Ramos (cell line): ENCODE measurements around the gene TRIM40.

Experiments
- in situ Hi-C: fragments of 300-500 bp; cut with MboI; formaldehyde crosslinking; loops from one replicate; pipeline ENCODE4 v1.14.3; 2022; ENCODE audit warnings: low sequenced_read_pairs; ENCODE audit not compliant: unreplicated experiment

TRIM40 gene

DNA sequence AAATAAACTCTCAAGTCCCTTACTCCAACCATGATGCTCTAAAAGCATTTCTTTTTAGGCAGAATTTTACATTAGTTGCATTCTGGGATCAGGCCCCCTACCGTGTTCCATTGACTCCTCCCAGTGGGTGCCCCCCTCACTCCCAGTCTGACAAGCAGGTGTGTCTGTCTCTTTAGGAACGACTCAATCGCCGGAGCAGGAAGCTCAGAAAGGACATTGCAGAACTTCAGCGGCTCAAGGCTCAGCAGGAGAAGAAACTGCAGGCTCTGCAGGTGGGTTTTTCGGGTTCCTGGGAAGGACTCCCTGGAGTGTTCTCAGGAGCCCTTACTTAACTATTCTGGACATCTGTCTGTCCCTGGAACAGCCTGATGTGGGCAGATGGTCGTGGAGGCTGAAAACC is 9.9 kb downstream of the TRIM40 start:
- in situ Hi-C loops: no loop called here

- in situ Hi-C loops: no loop called here
Measured at GRCh38 chr6:30147096-30147495, 11.2 kb downstream of the TRIM40 start.

- in situ Hi-C loops: no loop called here
Measured at GRCh38 chr6:30149234-30149633, 13.3 kb downstream of the TRIM40 start.

DNA sequence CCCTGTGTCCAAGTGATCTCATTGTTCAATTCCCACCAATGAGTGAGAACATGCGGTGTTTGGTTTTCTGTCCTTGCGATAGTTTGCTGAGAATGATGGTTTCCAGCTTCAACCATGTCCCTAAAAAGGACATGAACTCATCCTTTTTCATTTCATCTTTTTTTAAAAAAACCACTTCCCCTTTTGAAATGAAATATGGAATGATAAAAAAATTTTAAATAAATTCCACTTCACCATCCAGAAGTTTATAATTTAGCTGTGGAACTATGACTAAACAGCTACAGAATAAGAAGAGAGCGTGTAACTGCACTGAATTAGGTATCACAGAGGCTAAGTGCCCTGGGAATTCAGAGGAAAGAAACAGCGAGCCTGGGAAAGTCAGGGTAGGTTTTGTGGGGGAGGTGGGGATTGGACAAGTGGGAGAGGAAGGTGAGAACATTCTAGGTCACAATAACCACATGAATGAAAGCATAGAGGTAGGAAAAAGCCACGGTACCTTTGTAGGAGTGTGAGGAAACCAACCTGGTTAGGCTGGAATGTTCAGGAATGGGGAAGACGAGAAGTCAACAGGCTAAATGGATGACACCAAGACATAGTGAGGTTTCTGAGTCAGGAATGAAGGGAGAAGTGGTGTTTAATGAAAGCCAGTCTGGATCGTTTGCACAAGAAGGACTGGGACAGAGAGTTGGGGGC is 14.1 kb downstream of the TRIM40 start:
- in situ Hi-C loops: no loop called here

DNA sequence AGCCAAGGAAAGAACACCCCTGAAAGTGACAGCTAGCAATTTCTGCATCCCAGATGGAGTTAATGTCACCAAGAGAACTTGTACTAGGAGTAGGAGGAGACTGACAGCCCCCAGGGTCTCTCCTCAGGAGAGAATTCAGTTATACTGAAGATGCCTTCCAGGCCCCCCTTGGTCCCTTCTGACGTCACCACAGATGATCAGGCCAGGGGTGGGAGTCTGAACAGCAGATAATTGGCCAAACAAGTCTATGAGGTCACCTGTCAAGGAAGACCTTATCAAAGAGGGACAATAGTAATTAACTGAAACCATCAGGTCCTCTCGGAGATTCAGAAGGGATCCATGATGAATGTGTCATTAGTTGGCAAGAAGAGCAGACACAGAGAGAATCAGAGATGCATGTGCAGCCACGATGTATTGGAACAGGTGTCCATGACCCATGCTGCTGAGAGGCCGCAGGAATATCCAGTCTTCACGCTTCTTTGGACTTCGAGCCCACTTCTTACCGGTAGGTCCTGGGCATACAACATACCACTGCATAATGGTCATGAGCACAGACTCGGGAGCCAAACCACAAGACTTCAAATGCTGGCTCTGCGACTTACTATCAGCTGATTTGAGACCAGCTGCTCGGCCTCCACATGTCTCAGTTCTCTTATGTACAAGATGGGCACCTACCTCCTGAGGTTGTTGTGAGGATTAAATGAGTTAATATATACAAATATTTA is 14.9 kb downstream of the TRIM40 start:
- in situ Hi-C loops: no loop called here

DNA sequence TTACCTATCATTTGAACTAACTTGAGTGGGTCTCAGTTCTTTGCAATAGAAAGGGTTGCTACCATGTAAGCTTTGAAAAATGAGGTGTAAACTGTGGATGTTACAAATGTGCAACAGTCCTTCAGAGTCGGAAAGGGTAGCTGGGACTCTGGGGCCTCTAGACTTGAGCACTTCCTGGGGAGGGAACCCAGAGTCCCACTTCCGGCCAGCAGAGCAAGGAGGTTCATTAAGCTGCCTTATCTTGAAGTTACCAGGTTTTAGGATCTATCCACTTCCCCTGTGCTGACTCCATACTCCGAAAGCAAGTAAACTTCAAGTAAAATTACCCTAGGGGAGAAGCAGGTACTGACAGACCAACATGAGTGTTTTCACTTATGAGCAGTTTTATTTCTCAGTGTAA is 15.6 kb downstream of the TRIM40 start:
- in situ Hi-C loops: no loop called here

- in situ Hi-C loops: no loop called here
Measured at GRCh38 chr6:30152016-30152673, 16.2 kb downstream of the TRIM40 start.

- in situ Hi-C loops: no loop called here
Measured at GRCh38 chr6:30152910-30153610, 17.1 kb downstream of the TRIM40 start.

GRCh38 chr6:30154061-30154460 is 18.1 kb downstream of the TRIM40 start:
- in situ Hi-C loops: no loop called here

- in situ Hi-C loops: no loop called here
Measured at GRCh38 chr6:30154709-30155519, 19.0 kb downstream of the TRIM40 start.

DNA sequence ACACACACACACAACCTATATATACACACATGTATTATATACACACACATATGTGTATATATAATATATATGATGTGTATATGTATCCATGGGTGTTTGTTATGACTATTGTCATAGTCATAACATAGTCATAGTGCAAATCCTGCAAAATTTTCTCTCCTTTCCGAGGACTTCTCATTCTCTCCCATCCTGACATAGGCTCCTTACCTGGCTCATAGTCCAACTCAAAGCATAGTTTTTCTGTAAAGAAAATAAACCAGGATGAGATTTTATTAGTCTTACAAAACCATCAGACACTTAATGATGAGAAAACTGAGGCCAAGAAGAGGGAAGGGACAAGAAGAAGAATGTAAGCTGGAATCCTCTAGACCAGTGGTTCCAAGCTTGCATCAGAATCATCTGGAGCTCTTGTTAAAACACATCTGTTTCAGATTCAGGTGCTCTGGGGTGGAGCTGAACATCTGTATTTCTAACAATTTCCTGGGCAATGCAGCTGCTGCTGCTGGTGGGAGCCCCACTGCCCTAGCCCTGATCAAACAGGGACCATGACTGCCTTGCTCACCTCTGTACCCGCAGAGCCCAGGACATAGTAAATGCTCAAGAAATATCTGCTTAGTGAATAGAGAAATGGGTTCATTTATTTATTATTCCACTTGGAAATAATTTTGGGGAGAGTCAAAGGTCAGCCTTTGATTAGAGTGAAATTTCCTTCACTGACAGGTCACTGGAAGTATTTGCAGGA is 19.8 kb downstream of the TRIM40 start:
- in situ Hi-C loops: no loop called here

GRCh38 chr6:30156262-30156599 is 20.3 kb downstream of the TRIM40 start:
- in situ Hi-C loops: no loop called here

GRCh38 chr6:30156774-30157173 is 20.8 kb downstream of the TRIM40 start:
- in situ Hi-C loops: no loop called here

DNA sequence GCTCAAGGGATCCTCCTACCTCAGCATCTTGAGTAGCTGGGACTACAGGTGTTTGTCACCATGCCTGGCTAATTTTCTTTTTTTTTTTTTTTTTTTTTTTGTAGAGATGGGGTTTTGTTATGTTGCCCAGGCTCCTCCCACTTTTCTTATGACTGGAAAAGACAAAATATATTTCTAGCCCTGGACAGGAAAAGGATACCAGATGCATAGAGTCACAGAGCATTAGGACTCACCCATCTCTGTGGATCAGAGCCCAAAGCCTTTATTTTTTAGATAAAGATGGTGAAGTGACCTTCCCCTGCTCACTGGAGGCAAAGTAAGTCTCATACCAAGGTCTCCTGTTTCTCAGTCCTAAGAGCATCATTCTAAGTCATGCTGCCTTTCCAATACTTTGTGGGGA is 21.6 kb downstream of the TRIM40 start:
- in situ Hi-C loops: no loop called here

DNA sequence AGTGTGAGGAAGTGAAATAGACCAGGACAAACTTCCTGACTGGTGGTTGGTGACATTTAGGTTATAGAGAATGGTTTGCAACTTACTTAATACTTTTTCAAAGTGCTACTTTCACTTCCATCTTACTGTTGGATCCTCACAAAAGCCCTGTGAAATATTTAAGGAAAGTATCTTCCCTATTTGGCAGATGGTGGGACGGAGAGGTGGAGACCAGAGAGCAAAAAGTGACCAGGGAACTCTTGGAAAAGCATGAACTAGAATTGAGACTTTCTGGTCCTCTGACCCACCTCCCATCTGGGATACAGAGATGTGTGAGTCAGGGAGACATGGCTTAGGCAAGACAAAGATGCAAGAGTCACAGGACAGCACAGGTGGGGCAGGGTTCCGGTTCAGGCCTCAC is 22.1 kb downstream of the TRIM40 start:
- in situ Hi-C loops: no loop called here

DNA sequence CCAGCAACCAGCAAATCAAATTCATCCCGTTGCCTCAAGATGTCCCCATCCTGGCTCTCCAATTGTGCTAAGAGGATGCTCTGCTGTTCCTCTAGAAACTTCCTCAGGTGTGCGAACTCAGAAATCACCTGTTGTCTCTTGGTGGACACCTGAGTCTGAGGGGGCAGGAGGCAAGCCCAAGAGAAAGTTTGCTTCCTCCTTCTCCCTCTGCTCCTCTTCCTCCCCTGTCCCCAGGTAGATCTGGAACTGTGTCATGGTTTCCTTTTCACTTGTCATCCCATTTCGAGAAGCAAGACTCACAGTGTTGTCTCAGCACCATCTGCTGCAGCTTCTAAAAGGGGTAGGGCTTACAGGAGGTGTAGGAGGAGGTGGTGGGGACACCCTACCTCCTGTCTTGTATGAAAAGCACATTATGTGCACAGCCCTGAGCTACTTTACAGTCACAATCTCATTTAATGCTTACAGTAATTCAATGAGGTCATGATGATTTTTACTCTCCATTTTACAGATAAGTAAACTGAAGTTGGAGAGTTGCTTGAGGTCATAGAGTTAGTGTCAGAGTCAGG is 22.6 kb downstream of the TRIM40 start:
- in situ Hi-C loops: no loop called here

GRCh38 chr6:30160008-30160784 is 24.3 kb downstream of the TRIM40 start:
- in situ Hi-C loops: no loop called here

DNA sequence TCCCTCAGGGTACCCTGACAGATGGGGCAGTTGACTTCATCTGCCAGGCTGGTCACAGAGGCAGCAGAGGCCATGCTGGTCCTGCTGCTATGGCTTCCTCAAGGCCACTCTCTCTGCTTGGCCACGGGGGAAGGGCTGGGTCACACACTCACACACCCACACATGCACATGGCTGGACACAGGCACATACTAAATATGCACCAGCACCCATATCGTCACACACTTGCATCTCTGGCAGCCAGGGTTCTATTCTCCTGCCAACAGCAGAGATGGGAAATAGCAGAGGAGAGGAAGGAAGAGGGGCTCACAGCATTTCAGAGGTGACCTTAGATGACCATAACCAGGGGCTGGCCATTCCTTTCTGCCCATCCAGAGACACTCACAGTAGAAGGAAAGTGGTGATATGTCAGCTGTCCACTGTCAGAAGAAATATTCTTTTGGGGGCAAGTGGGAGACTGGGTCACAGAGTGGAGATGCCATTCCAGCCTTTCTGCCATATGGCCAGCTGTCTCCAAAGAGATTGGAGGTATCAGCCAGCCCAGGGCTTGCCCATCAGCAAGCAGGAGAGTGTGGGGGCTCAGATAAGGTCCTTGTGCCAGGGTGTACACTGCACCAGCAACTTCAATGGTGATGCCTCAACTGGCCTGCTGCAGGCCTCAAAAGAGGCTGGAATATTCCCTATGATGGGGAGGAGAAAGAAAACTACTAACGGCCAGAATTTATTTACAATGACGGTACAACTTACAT is 25.0 kb downstream of the TRIM40 start, which contains the start of gene TRIM10:
Gene TRIM10, minus strand, starts transcription at position 427 of the 747 bp plus-strand sequence. Its CDS starts 353 bp downstream, at position 74.
- in situ Hi-C loops: no loop called here
